Neuronal stem cell (in vitro differentiated cells): ENCODE results near the gene PRDM5.

Source experiments
- DNase-seq: peaks from one replicate; pipeline ENCODE4 v3.0.0-alpha.2; 2013; ENCODE audit warnings: low spot score
- H2AFZ ChIP-seq: one replicate; pipeline ENCODE4 v1.6.1; 2013; ENCODE audit warnings: mild to moderate bottlenecking, low read length, inconsistent platforms
- H2AK5ac ChIP-seq: 2 replicates; pipeline ENCODE4 v1.6.1; 2013; ENCODE audit warnings: low read depth, mild to moderate bottlenecking, inconsistent platforms, low read length, moderate library complexity, mixed read lengths
- H2BK120ac ChIP-seq: 2 replicates; pipeline ENCODE4 v1.6.1; 2013; ENCODE audit warnings: low read depth, mild to moderate bottlenecking, inconsistent platforms, low read length, moderate library complexity, mixed read lengths
- H2BK12ac ChIP-seq: one replicate; pipeline ENCODE4 v1.6.1; 2013; ENCODE audit warnings: low read length, inconsistent platforms
- H2BK15ac ChIP-seq: 2 replicates; pipeline ENCODE4 v1.6.1; 2013; ENCODE audit warnings: mild to moderate bottlenecking, low read length, inconsistent platforms, mixed read lengths
- H2BK5ac ChIP-seq: one replicate; pipeline ENCODE4 v1.6.1; 2013; ENCODE audit warnings: inconsistent platforms, mild to moderate bottlenecking, low read length, moderate library complexity
- H3K14ac ChIP-seq: one replicate; pipeline ENCODE4 v1.6.1; 2013; ENCODE audit warnings: low read length, inconsistent platforms
- H3K18ac ChIP-seq: 2 replicates; pipeline ENCODE4 v1.6.1; 2013; ENCODE audit warnings: low read length, inconsistent platforms
- H3K23ac ChIP-seq: 2 replicates; pipeline ENCODE4 v1.6.1; 2013; ENCODE audit warnings: low read depth, mild to moderate bottlenecking, mixed read lengths, low read length, inconsistent platforms; ENCODE audit not compliant: poor library complexity
- H3K27ac ChIP-seq: replicated peaks from 3 replicates; pipeline ENCODE4 v1.5.1; 2013; ENCODE audit warnings: low read length, inconsistent platforms
- H3K27me3 ChIP-seq, 3 experiments: 2 replicates each; pipeline ENCODE4 v1.6.1; 2013; ENCODE audit warnings: low read length in 3 of 3, mild to moderate bottlenecking in 2 of 3, inconsistent platforms in 1 of 3, low read depth in 1 of 3, mixed read lengths in 1 of 3, moderate library complexity in 1 of 3; ENCODE audit not compliant: control insufficient read depth in 3 of 3, insufficient read depth in 3 of 3
- H3K36me3 ChIP-seq, 2 donors: replicated peaks in 1 of 2; 2 replicates each; pipeline ENCODE4 v1.6.1; 2013; ENCODE audit warnings: low read length in 2 of 2; ENCODE audit not compliant: control insufficient read depth in 2 of 2, insufficient read depth in 2 of 2
- H3K4ac ChIP-seq: 2 replicates; pipeline ENCODE4 v1.6.1; 2013; ENCODE audit warnings: inconsistent platforms, mild to moderate bottlenecking, low read length, moderate library complexity
- H3K4me1 ChIP-seq, 2 donors: 1 replicate in 1 of 2; 2 replicates in 1 of 2; pipeline ENCODE4 v1.6.1; 2013; ENCODE audit warnings: low read length in 2 of 2, low read depth in 1 of 2; ENCODE audit not compliant: control insufficient read depth in 2 of 2, insufficient read depth in 1 of 2
- H3K4me2 ChIP-seq: one replicate; pipeline ENCODE4 v1.6.1; 2013; ENCODE audit warnings: mild to moderate bottlenecking, low read length, inconsistent platforms; ENCODE audit not compliant: insufficient read depth, poor library complexity, severe bottlenecking
- H3K4me3 ChIP-seq, 2 donors: 2 replicates each; pipeline ENCODE4 v1.5.1; 2013; ENCODE audit warnings: low read length in 2 of 2, mild to moderate bottlenecking in 2 of 2, inconsistent platforms in 1 of 2, moderate library complexity in 1 of 2
- H3K79me1 ChIP-seq: one replicate; pipeline ENCODE4 v1.6.1; 2013; ENCODE audit warnings: low read depth, mild to moderate bottlenecking, inconsistent platforms, low read length, moderate library complexity
- H3K9ac ChIP-seq: one replicate; pipeline ENCODE4 v1.6.1; 2013; ENCODE audit warnings: mild to moderate bottlenecking, low read depth, low read length, inconsistent platforms; ENCODE audit not compliant: poor library complexity
- H3K9me3 ChIP-seq, 2 donors: replicated peaks in 1 of 2; 2 replicates each; pipeline versions ENCODE3 to v1.6.1; 2013; ENCODE audit warnings: low read length in 2 of 2, mild to moderate bottlenecking in 2 of 2, inconsistent platforms in 1 of 2, low read depth in 1 of 2, mixed read lengths in 1 of 2, moderate library complexity in 1 of 2; ENCODE audit not compliant: control insufficient read depth in 2 of 2, insufficient read depth in 1 of 2
- H4K8ac ChIP-seq: one replicate; pipeline ENCODE4 v1.6.1; 2013; ENCODE audit warnings: low read depth, mild to moderate bottlenecking, inconsistent platforms, low read length, moderate library complexity
- H4K91ac ChIP-seq: one replicate; pipeline ENCODE4 v1.6.1; 2013; ENCODE audit warnings: low read length, low read depth, mild to moderate bottlenecking, inconsistent platforms; ENCODE audit not compliant: poor library complexity
- WGBS, 2 donors: extraction: QIAGEN DNeasy Blood & Tissue Kit; methylation state at CpG; one replicate each; pipeline ENCODE4 v1.1.7; 2013; ENCODE audit warnings: missing lambda C conversion rate in 2 of 2, mixed read lengths in 1 of 2; ENCODE audit not compliant: insufficient read length in 2 of 2, insufficient replicate concordance in 1 of 2; ENCODE audit errors: extremely low coverage in 2 of 2; 5-methylcytosine and 5-hydroxymethylcytosine counted together

Gene PRDM5

GRCh38 chr4:120874792-120875774 is 47.4 kb downstream of the PRDM5 start:
- H3K4me2 ChIP-seq: no peak overlapping the region
- H4K91ac ChIP-seq: no peak overlapping the region
- H2BK120ac ChIP-seq: no peak overlapping the region
- H3K27ac ChIP-seq: no peak overlapping the region
- H3K79me1 ChIP-seq: no peaks in the 10 kb centered on the region
- no peaks in the 10 kb centered on the region for H3K27me3 ChIP-seq
- no peak overlapping the region for H3K14ac ChIP-seq
- H3K23ac ChIP-seq: no peak overlapping the region
- H2BK5ac ChIP-seq: no peak overlapping the region
- no peak for DNase-seq
- no peak overlapping the region for H2BK12ac ChIP-seq
- no peak overlapping the region for H3K18ac ChIP-seq
- no peak overlapping the region for H3K4ac ChIP-seq
- no peak overlapping the region for H4K8ac ChIP-seq
- no peak overlapping the region for H2AK5ac ChIP-seq
- WGBS, 2 donors: no CpG with 5 or more reads among the region's 4 CpGs
- H3K4me3 ChIP-seq: no peak overlapping the region
- H2AFZ ChIP-seq: no peak overlapping the region
- H3K9ac ChIP-seq: no peak overlapping the region
- peaks cover 0 to 13% of the 10 kb centered on the region in 2 donors for H3K9me3 ChIP-seq
- no peaks in the 10 kb centered on the region for H3K4me1 ChIP-seq
- no peak overlapping the region for H2BK15ac ChIP-seq
- H3K36me3 ChIP-seq: no peaks in the 10 kb centered on the region

DNA sequence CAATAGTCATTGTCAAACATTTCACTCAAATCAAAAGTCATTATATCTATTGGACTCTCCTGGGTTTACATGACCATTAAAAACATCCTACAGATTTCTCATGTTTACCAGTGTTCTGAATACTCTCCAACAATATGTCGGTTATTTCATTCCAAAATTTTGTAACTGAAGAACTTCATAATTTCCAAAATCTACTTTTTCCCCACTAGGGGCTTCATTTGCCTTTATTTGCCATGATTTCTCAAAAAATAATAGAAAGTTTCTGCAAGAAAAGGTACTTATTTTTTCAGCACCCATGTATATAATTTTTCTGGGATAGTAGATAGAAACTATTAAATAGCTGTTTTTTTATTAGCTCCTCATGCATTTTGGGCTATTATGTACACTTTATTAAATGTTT is 49.0 kb downstream of the PRDM5 start:
- no peak overlapping the region for H2AK5ac ChIP-seq
- no CpG with 5 or more reads among the region's 1 CpG for WGBS, 2 donors

DNA sequence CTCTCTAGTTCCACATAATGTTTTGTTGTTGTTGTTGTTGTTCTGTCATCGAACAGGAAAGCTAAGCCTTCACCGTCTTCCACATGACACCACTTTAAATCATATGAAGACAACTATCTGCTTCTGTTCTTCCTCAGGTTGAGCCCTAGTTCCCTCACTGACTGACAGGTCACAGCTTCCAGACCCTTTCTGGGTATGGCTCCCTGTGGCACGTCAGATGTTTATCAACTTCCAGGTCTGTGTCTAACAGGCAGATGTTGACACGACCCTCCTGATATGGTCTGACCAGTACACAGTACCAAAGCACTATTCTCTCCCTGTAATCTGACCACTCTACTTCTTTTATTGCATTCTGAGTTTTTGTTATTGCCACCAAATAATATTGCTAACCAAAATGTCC is 51.4 kb downstream of the PRDM5 start:
- Histone ChIP-seq H3K18ac (no peak overlapping the region), H2BK12ac (no peak overlapping the region), H3K4ac (no peak overlapping the region), H3K9ac (no peak overlapping the region), H3K27me3 (no peaks in the 10 kb centered on the region), H3K79me1 (no peaks in the 10 kb centered on the region), H2AK5ac (no peak overlapping the region), H3K4me3 (no peak overlapping the region), H4K8ac (no peak overlapping the region), H2BK15ac (no peak overlapping the region), H3K4me2 (no peak overlapping the region), H3K9me3 (no peaks in the 10 kb centered on the region), H3K36me3 (no peaks in the 10 kb centered on the region), H3K23ac (no peak overlapping the region), H3K4me1 (peaks cover 2 to 5% of the 10 kb centered on the region in 2 donors), H2BK120ac (no peak overlapping the region), H2AFZ (no peak overlapping the region), H4K91ac (no peak overlapping the region), H3K27ac (no peak overlapping the region), H2BK5ac (no peak overlapping the region), H3K14ac (no peak overlapping the region)
- no peak for DNase-seq
- WGBS, 2 donors: no CpG with 5 or more reads among the region's 4 CpGs

More for the DNA sequence above, 49.0 kb downstream of the PRDM5 start:
- H3K27ac ChIP-seq: no peak overlapping the region
- H2BK15ac ChIP-seq: no peak overlapping the region
- H2BK5ac ChIP-seq: no peak overlapping the region
- no peak overlapping the region for H2AFZ ChIP-seq
- no peak overlapping the region for H3K4me3 ChIP-seq
- peaks cover 0 to under 1% of the 10 kb centered on the region in 2 donors for H3K9me3 ChIP-seq
- H3K27me3 ChIP-seq: no peaks in the 10 kb centered on the region
- H3K36me3 ChIP-seq: no peaks in the 10 kb centered on the region
- H3K4ac ChIP-seq: no peak overlapping the region
- H2BK120ac ChIP-seq: no peak overlapping the region
- H3K79me1 ChIP-seq: no peaks in the 10 kb centered on the region
- H3K4me2 ChIP-seq: no peak overlapping the region
- no peak overlapping the region for H4K8ac ChIP-seq
- no peak overlapping the region for H4K91ac ChIP-seq
- H3K9ac ChIP-seq: no peak overlapping the region
- no peak overlapping the region for H2BK12ac ChIP-seq
- H3K14ac ChIP-seq: no peak overlapping the region
- no peaks in the 10 kb centered on the region for H3K4me1 ChIP-seq
- no peak overlapping the region for H3K23ac ChIP-seq
- no peak overlapping the region for H3K18ac ChIP-seq
- DNase-seq: no peak

DNA sequence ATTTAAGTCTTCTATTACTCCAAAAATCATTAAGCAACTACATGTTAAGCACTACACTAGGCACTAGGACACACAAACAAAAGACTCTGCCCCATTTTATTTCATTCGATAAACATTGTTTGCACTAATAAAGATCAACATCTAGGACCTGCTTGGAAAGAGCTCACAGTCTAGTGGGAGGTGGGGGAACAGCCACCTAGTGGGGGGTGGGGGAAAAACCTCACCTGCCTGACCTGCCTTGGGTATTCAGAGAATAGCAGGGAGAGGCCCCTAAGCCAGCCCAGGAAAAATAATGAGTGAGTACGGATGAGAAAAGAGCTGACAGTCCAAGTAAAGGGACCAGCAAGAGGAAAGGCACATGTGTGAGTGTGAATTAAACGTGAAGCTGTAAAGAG is 52.2 kb downstream of the PRDM5 start:
- no peak overlapping the region for H2BK12ac ChIP-seq

More for the DNA sequence above, 52.2 kb downstream of the PRDM5 start:
- no peak overlapping the region for H3K23ac ChIP-seq
- no peaks in the 10 kb centered on the region for H3K9me3 ChIP-seq
- no peaks in the 10 kb centered on the region for H3K27me3 ChIP-seq
- DNase-seq: no peak
- H2AFZ ChIP-seq: no peak overlapping the region
- H4K91ac ChIP-seq: no peak overlapping the region
- no peak overlapping the region for H3K4me2 ChIP-seq
- no peak overlapping the region for H2BK15ac ChIP-seq
- no peak overlapping the region for H3K9ac ChIP-seq
- no peak overlapping the region for H3K14ac ChIP-seq
- H2BK5ac ChIP-seq: no peak overlapping the region
- no peak overlapping the region for H3K27ac ChIP-seq
- H2AK5ac ChIP-seq: no peak overlapping the region
- H3K79me1 ChIP-seq: peaks cover 1% of the 10 kb centered on the region
- H3K18ac ChIP-seq: no peak overlapping the region
- no peak overlapping the region for H3K4me3 ChIP-seq
- no CpG with 5 or more reads among the region's 3 CpGs for WGBS, 2 donors
- no peak overlapping the region for H3K4ac ChIP-seq
- H3K36me3 ChIP-seq: no peaks in the 10 kb centered on the region
- no peak overlapping the region for H4K8ac ChIP-seq
- H2BK120ac ChIP-seq: no peak overlapping the region
- H3K4me1 ChIP-seq: peaks cover 8 to 13% of the 10 kb centered on the region in 2 donors
